ENCODE measurements around the gene NCKAP5.

Gene NCKAP5

DNA sequence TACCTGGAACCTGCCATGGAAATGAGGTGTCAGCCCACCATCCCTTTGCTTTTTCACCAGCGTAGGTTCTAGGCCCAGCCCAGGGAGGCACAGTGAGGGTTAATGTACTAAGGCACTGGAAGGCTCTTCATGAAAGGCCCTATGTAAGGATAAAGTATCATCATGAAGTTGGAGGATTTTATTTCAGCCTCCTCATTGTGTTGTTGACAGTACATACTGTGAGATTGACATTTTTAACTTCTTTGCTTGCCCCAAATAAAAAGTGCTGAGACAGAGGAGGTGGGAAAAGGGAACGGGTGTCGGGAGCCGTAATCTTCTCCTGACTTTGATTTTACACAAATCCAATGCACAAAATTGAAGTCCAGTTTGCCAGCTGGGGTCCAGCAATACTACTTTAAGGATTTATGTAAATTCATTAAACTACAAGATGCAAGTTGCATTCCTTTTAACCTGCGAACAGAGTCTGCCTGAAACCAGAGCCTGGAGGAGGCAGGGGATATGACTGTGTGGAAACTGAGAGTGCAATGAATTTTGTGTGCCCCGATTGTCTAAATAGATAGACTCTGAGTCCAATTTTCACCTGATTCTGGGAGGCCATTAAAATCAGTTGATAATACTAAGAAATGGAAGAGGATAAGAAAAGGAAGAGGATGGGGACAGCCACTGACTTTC lies 5.4 kb upstream of the NCKAP5 start:
- DNase-seq = no peak

DNA sequence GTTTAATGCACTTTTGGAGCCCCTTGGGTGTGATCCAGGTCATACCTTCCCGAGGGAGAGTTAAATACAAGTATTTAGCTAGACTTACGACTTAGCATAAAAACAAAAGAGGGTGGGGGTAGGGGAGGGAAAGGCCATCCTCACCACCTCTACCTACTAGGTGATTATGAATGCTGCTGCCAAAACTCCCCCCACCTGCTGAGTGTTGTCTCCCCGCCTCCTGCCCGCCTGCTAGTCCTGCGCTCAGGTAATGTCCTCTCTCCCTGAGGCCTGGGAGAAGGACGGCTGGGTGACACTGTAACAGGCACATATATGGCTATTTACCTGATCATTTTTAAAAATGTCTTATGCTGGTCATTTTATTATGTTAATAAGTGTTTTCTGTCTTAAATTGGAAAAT lies 3.0 kb upstream of the NCKAP5 start:
- DNase-seq = no peak

DNA sequence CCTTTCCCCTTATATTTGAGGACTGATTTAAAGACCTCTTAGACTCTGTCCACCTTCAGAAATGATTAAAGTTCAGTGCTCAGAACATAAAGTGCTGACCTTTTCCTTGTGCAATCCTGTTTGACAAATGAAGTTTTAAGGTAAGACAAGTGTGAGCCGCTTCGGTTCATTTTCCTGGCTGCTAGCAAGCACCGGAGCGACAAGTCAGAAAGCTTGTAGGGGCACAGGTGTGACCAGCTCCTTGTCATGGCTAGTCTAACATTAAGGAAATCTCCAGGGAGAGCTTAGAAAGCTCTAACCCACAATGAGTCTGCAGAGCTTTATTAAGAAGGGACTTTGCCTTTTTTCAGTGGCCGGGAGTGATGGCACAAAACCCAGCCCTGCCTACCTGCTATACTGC lies 2.3 kb upstream of the NCKAP5 start:
- no peak for DNase-seq

GRCh38 chr2:133569286-133569830 lies 1.1 kb upstream of the NCKAP5 start:
- DNase-seq = no peak

- no peak for DNase-seq
Observed at GRCh38 chr2:133568598-133568997, 335 bp upstream of the NCKAP5 start.

DNA sequence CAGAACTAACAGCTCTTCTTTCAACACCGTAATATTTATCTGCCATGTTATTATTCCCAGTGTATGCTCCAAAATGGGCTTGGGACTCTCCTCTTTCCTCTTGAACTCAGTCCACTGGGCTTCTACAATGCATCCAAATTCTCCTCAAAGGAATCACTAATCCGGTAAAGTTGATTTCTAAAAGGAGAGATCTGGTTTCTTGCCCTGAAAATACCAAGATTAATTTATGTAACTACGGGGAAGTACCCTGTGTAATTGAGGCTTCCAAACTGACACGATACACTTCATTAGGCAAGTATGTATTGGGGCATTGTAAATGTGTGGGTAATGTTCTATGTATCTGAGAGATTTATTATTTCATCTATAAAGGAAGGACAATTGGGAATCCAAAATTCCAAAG lies 5.7 kb downstream of the NCKAP5 start:
- DNase-seq = no peak

- DNase-seq = no peak
Observed at GRCh38 chr2:133561045-133561852, 7.0 kb downstream of the NCKAP5 start.

DNA sequence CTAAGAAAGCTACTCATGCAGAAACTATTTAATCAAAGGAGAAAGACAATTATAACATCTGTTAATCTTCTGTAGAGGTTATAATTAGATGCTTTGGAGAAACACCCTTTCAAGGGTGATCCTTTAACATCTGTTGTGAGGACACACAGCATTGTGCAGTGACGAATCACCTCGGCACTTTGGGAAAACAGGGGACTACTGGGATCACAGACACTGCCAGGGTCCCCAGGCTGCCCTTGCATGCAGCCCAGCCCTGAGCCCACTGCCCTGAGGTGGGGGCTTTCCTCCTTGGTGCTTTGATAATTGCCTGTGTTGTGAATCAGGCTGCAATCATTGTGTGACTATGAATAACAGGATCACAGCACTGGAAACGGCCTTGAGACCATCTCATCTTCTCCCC lies 10.6 kb downstream of the NCKAP5 start:
- no peak for DNase-seq

DNA sequence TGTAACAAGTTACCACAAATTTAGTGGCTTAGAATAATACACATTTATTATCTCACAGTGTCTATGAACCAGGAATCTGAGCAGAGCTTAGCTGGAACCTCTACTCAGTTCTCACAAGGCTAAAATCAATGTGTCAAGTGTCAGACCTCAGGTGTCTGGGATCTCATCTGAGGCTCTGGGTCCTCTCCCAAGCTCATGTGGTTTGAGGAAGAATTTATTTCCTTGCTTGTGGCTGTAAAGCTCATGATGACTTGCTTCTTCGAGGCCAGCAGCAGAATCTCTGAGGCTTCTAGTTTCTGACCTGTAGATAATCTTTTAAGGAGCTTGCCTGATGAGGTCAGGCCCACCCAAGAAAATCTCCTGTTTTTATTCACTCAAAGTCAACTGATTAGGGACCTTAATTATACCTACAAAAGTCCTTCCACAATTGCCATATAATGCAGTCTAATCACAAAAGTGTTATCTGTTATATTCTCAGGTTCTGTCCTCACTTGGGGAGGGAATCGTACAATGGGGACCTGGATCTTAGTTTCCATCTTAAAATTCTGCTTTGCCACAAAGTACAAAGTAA lies 14.3 kb downstream of the NCKAP5 start:
- DNase-seq = no peak

- no peak for DNase-seq
Observed at GRCh38 chr2:133553251-133553650, 15.0 kb downstream of the NCKAP5 start.

GRCh38 chr2:133552821-133553220 lies 15.4 kb downstream of the NCKAP5 start:
- no peak for DNase-seq

GRCh38 chr2:133541797-133542196 lies 26.5 kb downstream of the NCKAP5 start:
- no peak for DNase-seq

GRCh38 chr2:133541376-133541775 lies 26.9 kb downstream of the NCKAP5 start:
- DNase-seq = no peak

- no peak for DNase-seq
Observed at GRCh38 chr2:133532919-133533318, 35.3 kb downstream of the NCKAP5 start.

- no peak for DNase-seq
Observed at GRCh38 chr2:133531382-133531781, 36.9 kb downstream of the NCKAP5 start.

DNA sequence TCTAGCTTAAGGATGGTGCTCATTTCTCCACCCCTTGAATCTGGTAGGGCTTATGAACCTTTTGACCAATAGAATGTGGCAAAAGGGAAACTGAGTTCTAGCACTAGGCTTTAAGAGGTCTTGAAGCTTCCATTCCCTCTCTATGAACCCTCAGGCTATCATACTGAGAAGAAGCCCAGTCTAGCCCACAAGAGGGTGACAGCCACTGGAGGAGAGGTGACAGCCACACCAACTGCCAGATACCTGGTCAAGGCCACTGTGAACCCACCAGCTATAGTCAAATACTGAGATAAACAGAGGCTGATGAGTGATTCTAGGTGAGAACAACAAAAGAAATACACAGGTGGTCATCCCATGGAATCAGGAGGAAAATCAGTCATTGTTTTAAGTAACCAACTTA lies 37.6 kb downstream of the NCKAP5 start:
- no peak for DNase-seq

GRCh38 chr2:133526530-133527300 lies 41.5 kb downstream of the NCKAP5 start:
- DNase-seq = no peak

GRCh38 chr2:133525613-133526529 lies 42.4 kb downstream of the NCKAP5 start:
- no peak for DNase-seq

DNA sequence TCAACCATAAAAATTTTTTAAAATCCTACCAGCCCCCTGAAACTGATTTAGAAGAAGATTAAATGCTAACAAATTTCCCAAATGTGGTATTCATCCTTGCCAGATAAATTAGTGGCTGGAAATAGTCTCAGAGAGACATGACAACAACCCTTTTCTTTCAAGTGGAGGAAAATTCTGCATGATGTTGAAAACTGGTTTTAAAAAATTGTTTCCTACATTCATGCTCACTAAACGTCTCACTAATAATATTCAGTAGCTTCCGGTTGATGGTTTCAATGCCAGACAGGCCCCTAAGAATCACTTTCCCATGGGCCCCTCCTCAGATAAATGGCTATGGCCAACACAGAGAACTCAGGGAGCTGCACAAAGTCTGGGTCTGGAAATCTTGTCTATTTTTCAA lies 43.2 kb downstream of the NCKAP5 start:
- DNase-seq = no peak

DNA sequence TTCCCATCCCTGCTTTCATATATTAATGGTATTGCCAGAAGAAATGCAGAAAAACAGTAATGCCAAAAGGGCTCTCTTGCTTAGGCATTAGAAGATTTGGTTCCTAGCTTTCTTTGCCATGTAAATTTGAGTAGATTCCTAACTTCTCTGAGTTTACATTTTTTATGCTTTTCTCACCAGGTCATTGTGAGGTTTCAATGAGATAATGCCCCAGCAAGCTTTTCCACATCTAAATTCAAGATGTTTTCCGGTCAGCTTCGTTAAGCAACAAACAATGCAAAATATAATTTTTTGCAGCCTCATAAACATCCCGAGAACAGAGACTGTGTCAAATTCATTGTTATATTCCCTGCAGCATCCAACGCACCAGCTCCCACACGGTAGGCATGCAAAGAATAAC lies 44.9 kb downstream of the NCKAP5 start:
- DNase-seq = no peak

GRCh38 chr2:133522204-133522603 lies 46.1 kb downstream of the NCKAP5 start:
- no peak for DNase-seq

DNA sequence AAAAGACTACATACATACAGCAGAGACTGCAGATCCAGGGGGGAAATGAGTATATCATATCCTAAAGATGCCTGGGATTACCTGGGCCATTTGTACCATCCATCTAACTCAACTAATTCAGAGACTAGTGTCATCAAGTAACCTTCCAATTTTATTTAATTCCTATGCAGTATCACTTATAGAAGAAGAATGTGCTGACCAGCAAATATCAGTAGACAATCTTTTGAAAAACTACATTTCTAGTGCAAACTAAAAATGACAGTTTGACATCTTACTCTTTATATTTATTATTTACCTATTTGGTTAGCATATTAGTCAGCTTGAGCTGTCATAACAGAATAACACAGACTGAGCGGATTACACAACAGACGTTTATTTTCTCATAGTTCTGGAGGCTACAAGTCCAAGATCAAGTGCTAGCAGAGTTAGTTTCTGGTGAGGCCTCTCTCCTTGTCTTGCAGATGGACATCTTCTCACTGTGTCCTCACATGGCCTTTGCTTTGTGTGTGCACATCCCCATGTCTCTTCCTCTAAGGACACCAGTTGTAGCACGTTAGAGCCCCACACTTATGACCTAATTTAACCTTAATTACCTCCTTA lies 47.0 kb downstream of the NCKAP5 start:
- DNase-seq = no peak
